Ishikawa (cell line): ENCODE data around the gene HEXIM2.

Source experiments
- EP300 ChIP-seq: IDR thresholded peaks from 2 replicates; pipeline ENCODE4 v1.6.1; 2012; ENCODE audit warnings: borderline replicate concordance
- NFIC ChIP-seq: IDR thresholded peaks from 2 replicates; pipeline ENCODE4 v1.6.1; 2012
- REST ChIP-seq: IDR thresholded peaks from 2 replicates; pipeline ENCODE4 v1.6.1; 2012; ENCODE audit warnings: low read depth, mild to moderate bottlenecking
- TCF12 ChIP-seq: IDR thresholded peaks from 2 replicates; pipeline ENCODE4 v1.6.1; 2012; ENCODE audit warnings: low read depth
- TEAD4 ChIP-seq: IDR thresholded peaks from 2 replicates; pipeline ENCODE4 v1.6.1; 2012
- YY1 ChIP-seq: IDR thresholded peaks from 2 replicates; pipeline ENCODE4 v1.6.1; 2012; ENCODE audit warnings: low read depth

GRCh38 chr17:45120558-45120957 lies 41.1 kb upstream of the HEXIM2 start:
- TF ChIP-seq TEAD4 (no peak), NFIC (no peak), EP300 (no peak), TCF12 (no peak), REST (no peak), YY1 (no peak)
